ENCODE measurements around the gene PNRC1.
"Not testable (repeated sequence)": the region's sequence is repeated elsewhere in the genome, so short reads cannot be mapped to it uniquely, and the experiment has no call there.

PNRC1 gene

GRCh38 chr6:89080281-89081128 lies at the start of gene PNRC1:
PNRC1 (plus strand) TSS chr6:89080751; CDS start chr6:89080895, 144 bp downstream.
- DNase-seq (ENCODE audit: low read depth), result peak; percentile 100
- TF ChIP-seq CTCF (conservative IDR thresholded peaks at IDR 0.05; ENCODE audit: low read depth, low read length), result no peak
- H3K4me3 ChIP-seq (ENCODE audit: low read depth, low read length), result peak within 1 kb of the TSS; percentile 79

- no peak for DNase-seq (ENCODE audit: low read depth)
- H3K4me3 ChIP-seq (ENCODE audit: low read depth, low read length), result no peak overlapping the region
- TF ChIP-seq CTCF (conservative IDR thresholded peaks at IDR 0.05; ENCODE audit: low read depth, low read length), result no peak
These were observed 48.0 kb upstream of the PNRC1 start for GRCh38 chr6:89032599-89032998.

- DNase-seq (ENCODE audit: low read depth), result no peak
- no peak overlapping the region for H3K4me3 ChIP-seq (ENCODE audit: low read depth, low read length)
- no peak for TF ChIP-seq CTCF (conservative IDR thresholded peaks at IDR 0.05; ENCODE audit: low read depth, low read length)
These were observed 47.1 kb upstream of the PNRC1 start for GRCh38 chr6:89033461-89033860.

- not testable (repeated sequence) for DNase-seq (ENCODE audit: low read depth); H3K4me3 ChIP-seq (ENCODE audit: low read depth, low read length)
These were observed 46.4 kb upstream of the PNRC1 start for GRCh38 chr6:89034116-89034515.

- H3K4me3 ChIP-seq (ENCODE audit: low read depth, low read length), result no peak overlapping the region
- DNase-seq (ENCODE audit: low read depth), result peak; percentile 88
- TF ChIP-seq CTCF (conservative IDR thresholded peaks at IDR 0.05; ENCODE audit: low read depth, low read length), result no peak
These were observed 45.8 kb upstream of the PNRC1 start for GRCh38 chr6:89034586-89035251.

GRCh38 chr6:89035252-89036101 lies 45.1 kb upstream of the PNRC1 start:
- DNase-seq (ENCODE audit: low read depth), result peak; percentile 96
- TF ChIP-seq CTCF (conservative IDR thresholded peaks at IDR 0.05; ENCODE audit: low read depth, low read length), result no peak
- H3K4me3 ChIP-seq (ENCODE audit: low read depth, low read length), result peak overlapping the region; percentile 9
